ENCODE measurements around the gene ABCC9.

- TF ChIP-seq POLR2A (IDR thresholded peaks at IDR 0.05; ENCODE audit: extremely low read depth, insufficient read length) (no peak), CTCF (IDR thresholded peaks at IDR 0.05; ENCODE audit: low read depth, low read length) (no peak)
Observed at GRCh38 chr12:21828779-21829178, 112.4 kb downstream of the ABCC9 start.

All from NB4 (cell line).